ENCODE measurements around the gene GLIS1. TPM values are rescaled to one million over a fixed set of nuclear protein-coding genes. Genes with fewer than 3 reads are reported as not detected.

GLIS1 gene
- total RNA-seq, 1 experiment from 2014 or later = 0.39 TPM

GRCh38 chr1:53495633-53496345 is 243.2 kb downstream of the GLIS1 start:
- ATAC-seq = no peak
- ChIA-PET CTCF (no interaction called here), POLR2A (no interaction called here), RAD21 (ENCODE audit: low non-redundant PET in 1 of 2, low total read pairs in 2 of 2, uncharacterized antibody in 2 of 2, unreplicated experiment in 2 of 2) (no interaction called here)
- no peaks in the 10 kb centered on the region for H4K20me1 ChIP-seq (ENCODE audit: insufficient read depth)
- H3K4me1 ChIP-seq (ENCODE audit: control insufficient read depth in 1 of 2, insufficient read depth in 2 of 2, low read length in 2 of 2) = no peaks in the 10 kb centered on the region
- no peak overlapping the region for H3K27ac ChIP-seq (ENCODE audit: low read depth, low read length)
- intact Hi-C loops (cut with micrococcal nuclease) = no loop called here
- H2AFZ ChIP-seq (ENCODE audit: low read depth, low read length, poor library complexity, severe bottlenecking) = no peak overlapping the region
- H3K9me3 ChIP-seq (ENCODE audit: control insufficient read depth in 1 of 2, insufficient read depth in 1 of 2, low read depth in 1 of 2, low read length in 2 of 2) = no peaks in the 10 kb centered on the region
- H3K4me3 ChIP-seq (replicated peaks in 1 of 2; ENCODE audit: low read depth in 1 of 2, low read length in 2 of 2) = no peak overlapping the region
- H3K9ac ChIP-seq (ENCODE audit: low read length) = no peak overlapping the region
- TF ChIP-seq POLR2A (IDR thresholded peaks at IDR 0.05; ENCODE audit: borderline replicate concordance, extremely low read depth, insufficient read depth, insufficient read length) (no peak), YY1 (IDR thresholded peaks at IDR 0.05; ENCODE audit: extremely low read depth, insufficient replicate concordance, low read depth, low read length) (no peak), EZH2phosphoT487 (IDR thresholded peaks at IDR 0.05; ENCODE audit: borderline replicate concordance) (no peak), RAD21 (IDR thresholded peaks at IDR 0.05; ENCODE audit: low read depth) (no peak), POLR2AphosphoS5 (IDR thresholded peaks at IDR 0.05; ENCODE audit: low read depth, low read length) (no peak), EZH2 (IDR thresholded peaks at IDR 0.05) (no peak), ELF1 (IDR thresholded peaks at IDR 0.05; ENCODE audit: borderline replicate concordance, low read depth) (no peak)
- BruUV-seq (replicated peaks) = no TSS peak
- H3K27me3 ChIP-seq (ENCODE audit: insufficient read depth, low read length) = no peaks in the 10 kb centered on the region
- no peaks in the 10 kb centered on the region for H3K79me2 ChIP-seq (ENCODE audit: insufficient read depth, low read length)
- H3K4me2 ChIP-seq (ENCODE audit: low read length) = no peak overlapping the region
- H3K36me3 ChIP-seq (ENCODE audit: control insufficient read depth in 1 of 2, insufficient read depth in 2 of 2, low read length in 2 of 2) = no peaks in the 10 kb centered on the region
- no peak for DNase-seq (ENCODE audit: low read depth, low spot score)
- H3K9me2 ChIP-seq (ENCODE audit: insufficient read depth) = no peaks in the 10 kb centered on the region

GRCh38 chr1:53490351-53490750 is 248.6 kb downstream of the GLIS1 start:
- Histone ChIP-seq H3K9ac (ENCODE audit: low read length) (no peak overlapping the region), H3K36me3 (ENCODE audit: control insufficient read depth in 1 of 2, insufficient read depth in 2 of 2, low read length in 2 of 2) (no peaks in the 10 kb centered on the region), H3K4me1 (ENCODE audit: control insufficient read depth in 1 of 2, insufficient read depth in 2 of 2, low read length in 2 of 2) (peaks cover 0 to 5% of the 10 kb centered on the region in 2 experiments; a peak in 1 of 4 replicates), H3K79me2 (ENCODE audit: insufficient read depth, low read length) (no peaks in the 10 kb centered on the region), H3K27me3 (ENCODE audit: insufficient read depth, low read length) (no peaks in the 10 kb centered on the region), H3K9me2 (ENCODE audit: insufficient read depth) (no peaks in the 10 kb centered on the region), H3K9me3 (ENCODE audit: control insufficient read depth in 1 of 2, insufficient read depth in 1 of 2, low read depth in 1 of 2, low read length in 2 of 2) (no peaks in the 10 kb centered on the region), H3K4me3 (replicated peaks in 1 of 2; ENCODE audit: low read depth in 1 of 2, low read length in 2 of 2) (no peak overlapping the region), H2AFZ (ENCODE audit: low read depth, low read length, poor library complexity, severe bottlenecking) (no peak overlapping the region), H4K20me1 (ENCODE audit: insufficient read depth) (no peaks in the 10 kb centered on the region), H3K4me2 (ENCODE audit: low read length) (no peak overlapping the region), H3K27ac (ENCODE audit: low read depth, low read length) (no peak overlapping the region)
- BruUV-seq (replicated peaks) = no TSS peak
- DNase-seq (ENCODE audit: low read depth, low spot score) (no peak), ATAC-seq (no peak)
- CTCF ChIA-PET = no interaction called here
- intact Hi-C loops (cut with micrococcal nuclease) = no loop called here
- POLR2A ChIA-PET = no interaction called here
- TF ChIP-seq FOSL1 (IDR thresholded peaks at IDR 0.05; ENCODE audit: low read depth) = no peak
- RAD21 ChIA-PET (ENCODE audit: low non-redundant PET in 1 of 2, low total read pairs in 2 of 2, uncharacterized antibody in 2 of 2, unreplicated experiment in 2 of 2) = no interaction called here
